Mucosa of descending colon (tissue), 3 donors: Measurements from ENCODE around the gene PCED1B. TPM values are rescaled to one million over a fixed set of nuclear protein-coding genes. Genes with fewer than 3 reads are reported as not detected.

ENCODE experiments used
- ATAC-seq: fragments of 200-7000 bp; cut with Tn5 transposase; one replicate; pipeline ENCODE4 v1.9.1; 2020; ENCODE audit warnings: mild to moderate bottlenecking, moderate library complexity
- DNase-seq, 3 donors: peaks; one replicate each; pipeline ENCODE4 v3.0.0-alpha.2; 2020
- H3K36me3 ChIP-seq: fragments of 200-600 bp; one replicate; pipeline ENCODE4 v1.8.0; 2021; ENCODE audit warnings: low read depth, mild to moderate bottlenecking
- H3K4me1 ChIP-seq: fragments of 200-600 bp; one replicate; pipeline ENCODE4 v1.8.0; 2021; ENCODE audit warnings: low read depth, mild to moderate bottlenecking
- H3K4me3 ChIP-seq: fragments of 200-600 bp; one replicate; pipeline ENCODE4 v1.8.0; 2021; ENCODE audit warnings: mild to moderate bottlenecking
- H3K9me3 ChIP-seq: fragments of 200-600 bp; one replicate; pipeline ENCODE4 v1.8.0; 2021; ENCODE audit warnings: mild to moderate bottlenecking
- CTCF ChIP-seq: fragments of 200-600 bp; IDR thresholded peaks from one replicate; pipeline ENCODE4 v1.8.0; 2022; ENCODE audit warnings: antibody characterized with exemption, mild to moderate bottlenecking
- intact Hi-C, 2 donors: fragments of 100-400 bp; cut with DNase I in 1 of 2; cut with micrococcal nuclease in 1 of 2; formaldehyde crosslinking; loops; one replicate each; pipeline versions ENCODE4 v1.11.0 to v1.11.1; 2022; cut with DNase I, micrococcal nuclease
- total RNA-seq, 3 donors: library from RNA; stranded (reverse); fragmentation: NEBNext Ultra II Directional in 2 of 3; extraction: Animal tissue kit (Norgen Biotek cat#: 25700) in 2 of 3; gene quantifications; one replicate each; pipeline versions ENCODE4 v1.2.1 to v1.2.4, GENCODE V29; 2021 to 2023
- donor health status: DM: no; HTN: no; CAD: no; lungs with moderate emphysema.
- donor health status: DM: no; HTN: no; CAD: no.
- donor health status: DM: no; HTN: yes; CAD: no.

The PCED1B gene
- total RNA-seq, 3 donors from 2014 or later, result 2.2 to 4.7 (median 2.9) TPM

- Histone ChIP-seq H3K4me3 (no peak overlapping the region), H3K9me3 (no peaks in the 10 kb centered on the region), H3K36me3 (no peaks in the 10 kb centered on the region), H3K4me1 (no peaks in the 10 kb centered on the region)
- ATAC-seq (no peak), DNase-seq (no peak)
- TF ChIP-seq CTCF, result no peak
- intact Hi-C loops, result no loop called here
These were observed 54.6 kb downstream of the PCED1B start for GRCh38 chr12:47134005-47134404.

GRCh38 chr12:47135578-47135977, 56.2 kb downstream of the PCED1B start:
- DNase-seq (no peak), ATAC-seq (no peak)
- Histone ChIP-seq H3K9me3 (no peaks in the 10 kb centered on the region), H3K36me3 (no peaks in the 10 kb centered on the region), H3K4me3 (no peak overlapping the region), H3K4me1 (no peaks in the 10 kb centered on the region)
- no peak for TF ChIP-seq CTCF
- intact Hi-C loops, result no loop called here

- no peaks in the 10 kb centered on the region for H3K4me1 ChIP-seq
- TF ChIP-seq CTCF, result no peak
- no peaks in the 10 kb centered on the region for H3K36me3 ChIP-seq
- no peak for ATAC-seq
- intact Hi-C loops, result no loop called here
- no peak for DNase-seq
- no peaks in the 10 kb centered on the region for H3K9me3 ChIP-seq
- H3K4me3 ChIP-seq, result no peak overlapping the region
These were observed 59.7 kb downstream of the PCED1B start for GRCh38 chr12:47139000-47139681.

- Histone ChIP-seq H3K36me3 (no peaks in the 10 kb centered on the region), H3K4me1 (no peaks in the 10 kb centered on the region), H3K4me3 (no peak overlapping the region), H3K9me3 (no peaks in the 10 kb centered on the region)
- no peak for DNase-seq
- no peak for ATAC-seq
- TF ChIP-seq CTCF, result no peak
- intact Hi-C loops, result no loop called here
These were observed 62.0 kb downstream of the PCED1B start for GRCh38 chr12:47141459-47141858.

DNA sequence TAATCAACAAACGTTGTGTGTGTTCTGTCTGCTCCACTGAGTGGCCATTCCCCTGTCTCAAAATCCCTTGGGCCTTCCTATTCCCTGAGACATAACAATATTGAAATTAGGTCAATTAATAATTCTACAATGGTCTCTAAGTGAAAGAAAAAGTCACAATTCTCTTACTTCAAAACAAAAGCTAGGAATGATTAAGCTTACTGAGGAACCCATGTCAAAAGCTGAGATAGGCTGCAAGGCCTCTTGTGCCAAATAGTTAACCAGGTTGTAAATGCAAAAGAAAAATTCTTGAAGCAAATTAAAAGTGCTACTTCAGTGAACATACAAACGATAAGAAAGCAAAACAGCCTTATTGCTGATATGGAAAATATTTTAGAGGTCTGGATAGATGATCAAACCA, 65.3 kb downstream of the PCED1B start:
- no peak overlapping the region for H3K4me3 ChIP-seq
- DNase-seq, result no peak

More for the DNA sequence above, 65.3 kb downstream of the PCED1B start:
- ATAC-seq, result no peak
- no peak for TF ChIP-seq CTCF
- intact Hi-C loops, result no loop called here
- H3K36me3 ChIP-seq, result no peaks in the 10 kb centered on the region
- H3K9me3 ChIP-seq, result no peaks in the 10 kb centered on the region
- no peaks in the 10 kb centered on the region for H3K4me1 ChIP-seq
